Measurements from ENCODE around the gene PSMB5. TPM values are rescaled to one million over a fixed set of nuclear protein-coding genes. Genes with fewer than 3 reads are reported as not detected.
A peak's percentile ranks its signal among the peaks of the same experiment; 100 is the strongest.

Gene PSMB5
- total and polyA plus RNA-seq, 2 of the 13 experiments (the other 11 are each of a cell fraction or from before 2014, with no cell fraction given): 705 to 871 TPM

DNA sequence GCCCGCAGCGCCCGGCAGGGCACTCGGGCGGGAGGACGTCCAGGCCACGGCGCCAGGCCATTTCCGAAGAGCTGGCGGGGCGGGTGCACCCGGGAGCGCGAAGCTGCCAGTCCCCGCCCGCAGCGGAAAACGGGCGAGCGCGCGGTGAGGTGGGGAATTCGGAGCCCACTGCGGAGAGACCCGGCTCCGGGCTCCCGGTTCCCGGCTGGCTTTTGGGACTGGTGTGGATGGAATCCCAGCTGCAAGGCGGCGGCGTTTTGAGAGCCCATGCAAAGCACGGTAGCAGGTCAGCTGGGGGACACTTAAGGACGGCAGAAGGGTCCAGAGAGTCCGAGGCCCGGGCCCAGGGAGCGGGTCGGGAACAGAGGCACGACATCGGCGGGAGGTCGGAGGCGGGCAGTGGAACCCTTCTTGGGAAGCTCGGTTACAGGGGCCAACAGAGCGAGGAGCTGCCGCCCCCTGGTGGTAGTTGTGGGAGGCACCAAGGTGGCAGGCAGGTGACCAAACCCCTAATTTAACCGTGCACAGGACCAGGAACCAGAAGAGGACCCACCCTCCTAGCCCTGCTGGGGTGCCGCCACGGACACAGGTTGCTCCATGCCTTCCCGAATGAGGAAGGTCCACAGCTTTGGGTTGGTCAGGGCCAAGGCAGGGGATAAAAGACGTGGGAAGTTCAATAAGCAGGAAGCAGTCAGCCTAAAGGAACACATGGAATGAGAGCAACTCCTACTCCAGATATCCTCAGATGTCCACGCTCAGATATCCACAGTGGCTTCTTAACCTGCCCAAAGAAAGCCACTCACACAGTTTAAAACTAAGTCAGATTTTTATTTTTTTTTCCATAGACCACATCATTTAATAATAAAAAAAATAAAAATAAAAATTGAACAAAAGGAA is 23.3 kb upstream of the PSMB5 start (continued):
- no peak; the same call in none of the 2 replicates for TF ChIP-seq ZNF678 (CRISPR knock-in tag; IDR thresholded peaks at IDR 0.05)
- peak; percentile 35 for TF ChIP-seq ZBTB2 (CRISPR knock-in tag; IDR thresholded peaks at IDR 0.05; ENCODE audit: low read depth)
- peak; percentile 82; the same call in 1 of the 2 replicates for TF ChIP-seq ZNF335 (CRISPR knock-in tag; IDR thresholded peaks at IDR 0.05)
- TF ChIP-seq SCMH1 (CRISPR knock-in tag; IDR thresholded peaks at IDR 0.05; ENCODE audit: borderline replicate concordance): no peak
- no peak for TF ChIP-seq NBN (conservative IDR thresholded peaks at IDR 0.05)
- peak; percentile 91 for TF ChIP-seq KLF15 (CRISPR knock-in tag; IDR thresholded peaks at IDR 0.05; ENCODE audit: borderline replicate concordance)
- peak; percentile 93 for TF ChIP-seq ZFP37 (CRISPR knock-in tag; IDR thresholded peaks at IDR 0.05; ENCODE audit: borderline replicate concordance)
- peak; percentile 100 for TF ChIP-seq SMAD1 (CRISPR knock-in tag; IDR thresholded peaks at IDR 0.05; ENCODE audit: borderline replicate concordance, low read depth)
- TF ChIP-seq, protein P1, sequence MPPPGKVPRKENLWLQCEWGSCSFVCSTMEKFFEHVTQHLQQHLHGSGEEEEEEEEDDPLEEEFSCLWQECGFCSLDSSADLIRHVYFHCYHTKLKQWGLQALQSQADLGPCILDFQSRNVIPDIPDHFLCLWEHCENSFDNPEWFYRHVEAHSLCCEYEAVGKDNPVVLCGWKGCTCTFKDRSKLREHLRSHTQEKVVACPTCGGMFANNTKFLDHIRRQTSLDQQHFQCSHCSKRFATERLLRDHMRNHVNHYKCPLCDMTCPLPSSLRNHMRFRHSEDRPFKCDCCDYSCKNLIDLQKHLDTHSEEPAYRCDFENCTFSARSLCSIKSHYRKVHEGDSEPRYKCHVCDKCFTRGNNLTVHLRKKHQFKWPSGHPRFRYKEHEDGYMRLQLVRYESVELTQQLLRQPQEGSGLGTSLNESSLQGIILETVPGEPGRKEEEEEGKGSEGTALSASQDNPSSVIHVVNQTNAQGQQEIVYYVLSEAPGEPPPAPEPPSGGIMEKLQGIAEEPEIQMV (CRISPR knock-in tag; IDR thresholded peaks at IDR 0.05; ENCODE audit: low read depth): peak; percentile 91
- no peak for TF ChIP-seq SNRNP70 (IDR thresholded peaks at IDR 0.05; ENCODE audit: low read depth, low read length)
- peak; percentile 96; the same call in 1 of the 2 replicates for TF ChIP-seq ZNF674 (CRISPR knock-in tag; IDR thresholded peaks at IDR 0.05; ENCODE audit: low read depth)
- TF ChIP-seq, protein P2, sequence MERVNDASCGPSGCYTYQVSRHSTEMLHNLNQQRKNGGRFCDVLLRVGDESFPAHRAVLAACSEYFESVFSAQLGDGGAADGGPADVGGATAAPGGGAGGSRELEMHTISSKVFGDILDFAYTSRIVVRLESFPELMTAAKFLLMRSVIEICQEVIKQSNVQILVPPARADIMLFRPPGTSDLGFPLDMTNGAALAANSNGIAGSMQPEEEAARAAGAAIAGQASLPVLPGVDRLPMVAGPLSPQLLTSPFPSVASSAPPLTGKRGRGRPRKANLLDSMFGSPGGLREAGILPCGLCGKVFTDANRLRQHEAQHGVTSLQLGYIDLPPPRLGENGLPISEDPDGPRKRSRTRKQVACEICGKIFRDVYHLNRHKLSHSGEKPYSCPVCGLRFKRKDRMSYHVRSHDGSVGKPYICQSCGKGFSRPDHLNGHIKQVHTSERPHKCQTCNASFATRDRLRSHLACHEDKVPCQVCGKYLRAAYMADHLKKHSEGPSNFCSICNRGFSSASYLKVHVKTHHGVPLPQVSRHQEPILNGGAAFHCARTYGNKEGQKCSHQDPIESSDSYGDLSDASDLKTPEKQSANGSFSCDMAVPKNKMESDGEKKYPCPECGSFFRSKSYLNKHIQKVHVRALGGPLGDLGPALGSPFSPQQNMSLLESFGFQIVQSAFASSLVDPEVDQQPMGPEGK (CRISPR knock-in tag; IDR thresholded peaks at IDR 0.05): peak; percentile 64
- TF ChIP-seq FOXO4 (CRISPR knock-in tag; conservative IDR thresholded peaks at IDR 0.05): no peak
- peak; percentile 54; the same call in 1 of the 2 replicates for TF ChIP-seq ELF1 (CRISPR knock-in tag; IDR thresholded peaks at IDR 0.05)
- peak; percentile 63; the same call in 1 of the 2 replicates for TF ChIP-seq GLI4 (CRISPR knock-in tag; IDR thresholded peaks at IDR 0.05; ENCODE audit: borderline replicate concordance)
- TF ChIP-seq ZNF780A (CRISPR knock-in tag; IDR thresholded peaks at IDR 0.05): 0 out of 2 replicates have a peak, but pooled peaks have one; percentile 41
- TF ChIP-seq, protein P3, sequence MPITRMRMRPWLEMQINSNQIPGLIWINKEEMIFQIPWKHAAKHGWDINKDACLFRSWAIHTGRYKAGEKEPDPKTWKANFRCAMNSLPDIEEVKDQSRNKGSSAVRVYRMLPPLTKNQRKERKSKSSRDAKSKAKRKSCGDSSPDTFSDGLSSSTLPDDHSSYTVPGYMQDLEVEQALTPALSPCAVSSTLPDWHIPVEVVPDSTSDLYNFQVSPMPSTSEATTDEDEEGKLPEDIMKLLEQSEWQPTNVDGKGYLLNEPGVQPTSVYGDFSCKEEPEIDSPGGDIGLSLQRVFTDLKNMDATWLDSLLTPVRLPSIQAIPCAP (CRISPR knock-in tag; IDR thresholded peaks at IDR 0.05; ENCODE audit: low read depth): no peak
- TF ChIP-seq TEAD2 (CRISPR knock-in tag; IDR thresholded peaks at IDR 0.05): peak; percentile 86; the same call in 1 of the 2 replicates
- peak; percentile 97 for TF ChIP-seq ZNF547 (CRISPR knock-in tag; IDR thresholded peaks at IDR 0.05)
- TF ChIP-seq SOX5 (CRISPR knock-in tag; IDR thresholded peaks at IDR 0.05; ENCODE audit: borderline replicate concordance): peak; percentile 54; the same call in 1 of the 2 replicates
- no peak; the same call in 1 of the 2 replicates for TF ChIP-seq FOXJ3 (CRISPR knock-in tag; IDR thresholded peaks at IDR 0.05; ENCODE audit: borderline replicate concordance)
- TF ChIP-seq BORCS8-MEF2B (CRISPR knock-in tag; IDR thresholded peaks at IDR 0.05): peak; percentile 87
